Parathyroid adenoma (tissue), 2 donors: Measurements from ENCODE around the gene COX14.
"Not testable (repeated sequence)": the region's sequence is repeated elsewhere in the genome, so short reads cannot be mapped to it uniquely, and the experiment has no call there.

Source experiments
- H2AFZ ChIP-seq: fragments of 300-600 bp; sonication (generic); one replicate; pipeline ENCODE4 v1.7.0; 2017; ENCODE audit warnings: antibody characterized with exemption, mild to moderate bottlenecking
- H3K27ac ChIP-seq: fragments of 300-600 bp; sonication (generic); one replicate; pipeline ENCODE4 v1.7.0; 2017
- H3K27me3 ChIP-seq: fragments of 300-600 bp; sonication (generic); one replicate; pipeline ENCODE4 v1.7.0; 2017; ENCODE audit warnings: low read length; ENCODE audit not compliant: control insufficient read depth, insufficient read depth
- H3K36me3 ChIP-seq: fragments of 300-600 bp; sonication (generic); one replicate; pipeline ENCODE4 v1.7.0; 2017; ENCODE audit warnings: low read length; ENCODE audit not compliant: control insufficient read depth, insufficient read depth
- H3K4me1 ChIP-seq: fragments of 300-600 bp; sonication (generic); one replicate; pipeline ENCODE4 v1.7.0; 2017; ENCODE audit warnings: control low read depth
- H3K4me2 ChIP-seq: fragments of 300-600 bp; sonication (generic); one replicate; pipeline ENCODE4 v1.7.0; 2017; ENCODE audit warnings: low read length
- H3K4me3 ChIP-seq: fragments of 300-600 bp; sonication (generic); one replicate; pipeline ENCODE4 v1.7.0; 2017; ENCODE audit warnings: low read depth, low read length
- H3K79me2 ChIP-seq: fragments of 300-600 bp; sonication (generic); one replicate; pipeline ENCODE4 v1.7.0; 2017; ENCODE audit warnings: control low read depth
- H3K9ac ChIP-seq: fragments of 300-600 bp; sonication (generic); one replicate; pipeline ENCODE4 v1.7.0; 2017; ENCODE audit warnings: mild to moderate bottlenecking
- H3K9me3 ChIP-seq: fragments of 300-600 bp; sonication (generic); one replicate; pipeline ENCODE4 v1.7.0; 2017; ENCODE audit warnings: low read length; ENCODE audit not compliant: control insufficient read depth
- TF ChIP-seq, protein P1 (sequence below): fragments of 300-600 bp; sonication (generic); IDR thresholded peaks from one replicate; pipeline ENCODE4 v1.7.0; 2017; ENCODE audit warnings: antibody characterized with exemption, mild to moderate bottlenecking
- donor health status: primary hyperparathyroidism.

Gene COX14

DNA sequence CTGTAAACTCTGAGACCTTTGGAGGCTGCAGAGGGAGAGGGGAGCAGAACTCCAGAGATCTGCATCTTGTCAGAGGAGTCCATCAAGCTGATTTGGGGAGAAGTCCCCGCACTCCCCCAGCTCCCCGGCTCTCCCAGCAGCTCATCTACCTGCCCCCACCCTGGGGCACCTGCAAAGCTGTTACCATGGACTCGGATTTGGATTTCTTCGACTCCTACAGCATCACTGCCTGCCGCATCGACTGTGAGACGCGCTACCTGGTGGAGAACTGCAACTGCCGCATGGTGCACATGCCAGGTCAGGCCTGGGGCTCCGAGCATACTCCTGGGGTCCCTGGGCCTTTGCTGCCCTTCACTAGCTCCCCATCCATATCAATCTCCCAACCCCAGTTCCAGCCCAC is 33.8 kb upstream of the COX14 start:
- TF ChIP-seq, protein P1, sequence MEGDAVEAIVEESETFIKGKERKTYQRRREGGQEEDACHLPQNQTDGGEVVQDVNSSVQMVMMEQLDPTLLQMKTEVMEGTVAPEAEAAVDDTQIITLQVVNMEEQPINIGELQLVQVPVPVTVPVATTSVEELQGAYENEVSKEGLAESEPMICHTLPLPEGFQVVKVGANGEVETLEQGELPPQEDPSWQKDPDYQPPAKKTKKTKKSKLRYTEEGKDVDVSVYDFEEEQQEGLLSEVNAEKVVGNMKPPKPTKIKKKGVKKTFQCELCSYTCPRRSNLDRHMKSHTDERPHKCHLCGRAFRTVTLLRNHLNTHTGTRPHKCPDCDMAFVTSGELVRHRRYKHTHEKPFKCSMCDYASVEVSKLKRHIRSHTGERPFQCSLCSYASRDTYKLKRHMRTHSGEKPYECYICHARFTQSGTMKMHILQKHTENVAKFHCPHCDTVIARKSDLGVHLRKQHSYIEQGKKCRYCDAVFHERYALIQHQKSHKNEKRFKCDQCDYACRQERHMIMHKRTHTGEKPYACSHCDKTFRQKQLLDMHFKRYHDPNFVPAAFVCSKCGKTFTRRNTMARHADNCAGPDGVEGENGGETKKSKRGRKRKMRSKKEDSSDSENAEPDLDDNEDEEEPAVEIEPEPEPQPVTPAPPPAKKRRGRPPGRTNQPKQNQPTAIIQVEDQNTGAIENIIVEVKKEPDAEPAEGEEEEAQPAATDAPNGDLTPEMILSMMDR, result no peak
- no peak overlapping the region for H3K9ac ChIP-seq
- peaks cover 6% of the 10 kb centered on the region for H3K4me1 ChIP-seq
- H3K4me3 ChIP-seq, result no peak overlapping the region
- H3K4me2 ChIP-seq, result no peak overlapping the region
- no peak overlapping the region for H2AFZ ChIP-seq
- H3K27ac ChIP-seq, result no peak overlapping the region
- no peaks in the 10 kb centered on the region for H3K79me2 ChIP-seq
- H3K27me3 ChIP-seq, result no peaks in the 10 kb centered on the region
- no peaks in the 10 kb centered on the region for H3K9me3 ChIP-seq
- no peaks in the 10 kb centered on the region for H3K36me3 ChIP-seq

GRCh38 chr12:50079771-50080170 is 32.3 kb upstream of the COX14 start:
- no peak overlapping the region for H3K4me2 ChIP-seq
- no peak overlapping the region for H3K27ac ChIP-seq
- no peaks in the 10 kb centered on the region for H3K9me3 ChIP-seq
- TF ChIP-seq, protein P1, result no peak
- H3K36me3 ChIP-seq, result no peaks in the 10 kb centered on the region
- H3K4me1 ChIP-seq, result peaks cover 6% of the 10 kb centered on the region
- H3K27me3 ChIP-seq, result no peaks in the 10 kb centered on the region
- no peak overlapping the region for H2AFZ ChIP-seq
- H3K79me2 ChIP-seq, result no peaks in the 10 kb centered on the region
- no peak overlapping the region for H3K9ac ChIP-seq
- H3K4me3 ChIP-seq, result no peak overlapping the region

DNA sequence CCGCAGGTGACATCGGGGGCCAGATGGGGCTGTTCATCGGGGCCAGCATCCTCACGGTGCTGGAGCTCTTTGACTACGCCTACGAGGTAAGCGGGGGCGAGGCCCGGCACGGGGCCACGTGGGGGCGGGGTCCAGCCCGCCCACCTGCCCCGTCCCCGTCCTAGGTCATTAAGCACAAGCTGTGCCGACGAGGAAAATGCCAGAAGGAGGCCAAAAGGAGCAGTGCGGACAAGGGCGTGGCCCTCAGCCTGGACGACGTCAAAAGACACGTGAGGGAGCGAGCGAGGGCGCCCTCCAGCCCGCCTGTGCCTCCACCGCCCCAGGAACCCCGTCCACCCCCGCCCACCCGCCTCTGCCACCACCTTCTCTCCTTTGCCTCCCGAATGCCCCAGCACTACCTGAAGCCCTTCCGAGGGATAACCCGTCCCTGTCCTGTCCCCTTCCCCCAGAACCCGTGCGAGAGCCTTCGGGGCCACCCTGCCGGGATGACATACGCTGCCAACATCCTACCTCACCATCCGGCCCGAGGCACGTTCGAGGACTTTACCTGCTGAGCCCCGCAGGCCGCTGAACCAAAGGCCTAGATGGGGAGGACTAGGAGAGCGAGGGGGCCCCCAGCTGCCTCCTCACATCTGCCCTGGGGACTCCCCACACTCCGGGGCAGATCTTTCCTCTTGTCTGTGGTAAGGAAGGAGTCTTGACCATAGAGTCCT is 30.8 kb upstream of the COX14 start:
- Histone ChIP-seq H3K9me3 (no peaks in the 10 kb centered on the region), H3K4me3 (no peak overlapping the region), H3K9ac (no peak overlapping the region), H3K79me2 (no peaks in the 10 kb centered on the region), H3K36me3 (no peaks in the 10 kb centered on the region), H3K27me3 (no peaks in the 10 kb centered on the region), H2AFZ (no peak overlapping the region), H3K4me2 (no peak overlapping the region), H3K27ac (no peak overlapping the region), H3K4me1 (peaks cover 3% of the 10 kb centered on the region)
- TF ChIP-seq, protein P1, result no peak

- Histone ChIP-seq H3K4me1 (peaks cover 11% of the 10 kb centered on the region), H3K27ac (no peak overlapping the region), H3K9me3 (no peaks in the 10 kb centered on the region), H3K9ac (no peak overlapping the region), H3K4me3 (no peak overlapping the region), H3K36me3 (no peaks in the 10 kb centered on the region), H3K27me3 (no peaks in the 10 kb centered on the region), H3K4me2 (no peak overlapping the region), H3K79me2 (peaks cover 2% of the 10 kb centered on the region), H2AFZ (no peak overlapping the region)
- TF ChIP-seq, protein P1, result no peak
Observed at GRCh38 chr12:50082644-50083043, 29.4 kb upstream of the COX14 start.

DNA sequence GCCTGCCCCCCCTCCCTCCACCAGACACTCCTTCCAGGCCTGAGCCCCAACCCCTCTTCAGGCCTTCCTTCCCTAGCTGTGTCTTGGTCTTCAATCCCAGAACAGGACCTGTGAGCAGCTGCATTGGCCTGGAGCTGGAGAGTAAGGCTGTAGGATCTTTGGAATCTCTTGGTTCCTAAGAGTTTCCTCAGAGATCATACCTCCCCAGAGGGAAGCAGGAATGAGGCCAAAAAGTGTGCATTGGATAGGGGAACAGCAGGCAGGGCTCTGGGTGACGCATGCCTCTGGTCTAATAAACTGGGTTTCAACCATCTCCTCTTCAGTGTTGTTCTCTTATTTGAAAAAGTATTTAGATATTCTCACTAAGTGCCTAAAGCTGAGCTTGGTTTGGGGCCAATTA is 28.7 kb upstream of the COX14 start:
- Histone ChIP-seq H3K27ac (no peak overlapping the region), H3K4me2 (no peak overlapping the region), H3K9ac (no peak overlapping the region), H3K4me1 (peaks cover 11% of the 10 kb centered on the region), H2AFZ (peak overlapping the region; percentile 5), H3K9me3 (no peaks in the 10 kb centered on the region), H3K36me3 (no peaks in the 10 kb centered on the region), H3K27me3 (no peaks in the 10 kb centered on the region), H3K79me2 (peaks cover 5% of the 10 kb centered on the region), H3K4me3 (no peak overlapping the region)
- TF ChIP-seq, protein P1, result no peak

GRCh38 chr12:50084409-50084774 is 27.6 kb upstream of the COX14 start:
- Histone ChIP-seq H2AFZ (peak overlapping the region; percentile 84), H3K4me1 (peaks cover 11% of the 10 kb centered on the region), H3K9ac (peak overlapping the region; percentile 68), H3K27ac (peak overlapping the region; percentile 93), H3K4me3 (peak overlapping the region; percentile 79), H3K4me2 (peak overlapping the region; percentile 73)
- H3K9me3 ChIP-seq, H3K27me3 ChIP-seq, H3K79me2 ChIP-seq, H3K36me3 ChIP-seq: not testable (repeated sequence)
